SK-MEL-5 (cell line): Measurements from ENCODE around the gene FAM53B. TPM values are rescaled to one million over a fixed set of nuclear protein-coding genes. Genes with fewer than 3 reads are reported as not detected.
A peak's percentile ranks its signal among the peaks of the same experiment; 100 is the strongest.

Source experiments
- DNase-seq: peaks from one replicate; pipeline ENCODE4 v3.0.0-alpha.2; 2016; ENCODE audit warnings: low read depth, low spot score
- in situ Hi-C: cut with HindIII; loops from 2 replicates; pipeline ENCODE4 v1.10.0; 2016; ENCODE audit warnings: low sequenced_read_pairs, high pct_unique_total_duplicates, low pct_unique_long_range_greater_than_20kb
- total RNA-seq: library from RNA; depleted of rRNA; stranded (reverse); fragments of >200 nt; shearing (Covaris generic); gene quantifications from 2 replicates; pipeline ENCODE4 v1.2.3, GENCODE V29; 2014

Gene FAM53B
- total RNA-seq, 1 experiment from 2014 or later, result 68.2 TPM

DNA sequence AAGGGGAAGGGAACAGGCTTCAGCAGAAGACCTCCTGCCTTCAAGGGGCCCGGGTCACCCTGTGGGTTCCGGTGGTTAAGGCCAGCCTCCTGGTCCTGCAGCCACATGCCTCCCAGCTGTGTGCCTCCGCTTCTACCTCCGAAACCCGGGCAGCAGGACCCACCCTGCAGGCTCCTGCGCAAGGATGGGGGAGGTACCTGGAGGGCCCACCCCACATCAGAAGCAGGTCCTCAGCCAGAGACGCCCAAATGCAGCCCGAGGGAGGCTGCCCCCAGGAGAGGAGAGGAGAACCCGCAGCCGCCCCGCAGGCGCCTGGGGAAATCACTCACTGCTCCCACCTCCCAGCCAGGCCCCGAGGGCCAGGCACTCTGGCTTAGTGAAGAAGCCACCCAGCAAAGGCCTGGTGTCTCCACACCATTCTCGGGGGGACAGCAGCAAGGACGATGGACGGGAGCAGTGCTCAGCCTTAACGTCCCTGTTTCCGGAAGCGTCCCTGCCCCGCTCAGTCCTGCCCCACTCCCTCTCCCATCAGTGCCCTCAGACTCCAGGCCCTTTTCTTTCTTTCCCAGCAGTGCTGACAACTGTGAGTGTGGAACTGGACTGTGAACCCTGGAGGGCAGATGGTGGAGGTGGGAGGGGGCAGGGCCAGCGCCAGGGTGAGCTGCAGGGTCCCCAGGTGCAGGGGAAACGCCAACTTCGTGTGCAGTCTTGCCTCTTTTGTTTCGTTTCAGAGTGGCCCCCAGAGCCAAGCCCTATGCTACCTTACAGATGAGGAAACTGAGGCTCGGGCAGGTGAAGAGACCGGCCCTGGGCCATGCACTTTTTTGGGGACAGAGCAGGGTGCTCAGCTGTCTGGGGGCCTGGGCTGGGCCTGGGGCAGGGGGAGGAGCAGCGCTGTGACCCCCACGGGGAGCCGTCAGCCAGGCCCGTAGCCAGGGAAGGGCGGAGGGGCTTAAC is 138.0 kb downstream of the FAM53B start:
- in situ Hi-C loops, result no loop called here
- no peak for DNase-seq

DNA sequence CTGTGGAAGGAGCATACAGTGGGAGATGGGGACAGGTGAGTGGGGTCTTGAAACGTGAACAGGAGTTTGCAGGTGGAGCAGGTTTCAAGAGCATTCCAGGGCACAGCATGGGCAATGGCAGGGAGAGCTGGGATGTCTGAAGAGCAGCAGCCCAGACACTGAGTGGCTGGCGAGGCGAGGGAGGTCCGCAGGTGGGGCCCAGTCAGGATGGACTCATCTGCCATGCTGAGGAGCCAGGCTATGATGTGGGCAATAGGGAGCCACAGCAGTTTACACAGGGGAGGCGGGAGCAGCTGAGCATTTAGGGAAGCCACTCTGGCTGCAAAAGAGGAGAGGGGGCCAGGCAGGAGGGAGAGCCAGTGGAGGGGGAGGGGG is 138.7 kb downstream of the FAM53B start:
- no peak for DNase-seq
- in situ Hi-C loops, result no loop called here

DNA sequence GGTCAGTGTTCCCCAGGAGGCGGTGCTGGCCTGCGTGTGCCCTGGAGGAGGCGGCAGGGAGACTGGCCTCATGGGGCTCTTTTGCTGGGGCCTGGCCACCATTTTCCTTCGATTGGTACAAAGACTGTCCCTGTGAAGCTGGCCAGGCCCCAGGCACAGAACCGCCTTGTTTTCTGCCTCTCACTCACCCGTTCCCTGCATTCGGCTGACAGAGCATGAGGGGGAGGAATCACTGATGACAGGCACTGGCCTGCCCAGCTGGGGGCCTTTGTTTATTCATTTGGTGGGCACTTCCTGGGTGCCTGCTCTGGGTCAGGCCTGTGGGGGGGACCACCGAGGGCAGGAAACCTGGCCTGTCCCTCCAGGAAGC is 139.2 kb downstream of the FAM53B start:
- in situ Hi-C loops, result no loop called here

DNA sequence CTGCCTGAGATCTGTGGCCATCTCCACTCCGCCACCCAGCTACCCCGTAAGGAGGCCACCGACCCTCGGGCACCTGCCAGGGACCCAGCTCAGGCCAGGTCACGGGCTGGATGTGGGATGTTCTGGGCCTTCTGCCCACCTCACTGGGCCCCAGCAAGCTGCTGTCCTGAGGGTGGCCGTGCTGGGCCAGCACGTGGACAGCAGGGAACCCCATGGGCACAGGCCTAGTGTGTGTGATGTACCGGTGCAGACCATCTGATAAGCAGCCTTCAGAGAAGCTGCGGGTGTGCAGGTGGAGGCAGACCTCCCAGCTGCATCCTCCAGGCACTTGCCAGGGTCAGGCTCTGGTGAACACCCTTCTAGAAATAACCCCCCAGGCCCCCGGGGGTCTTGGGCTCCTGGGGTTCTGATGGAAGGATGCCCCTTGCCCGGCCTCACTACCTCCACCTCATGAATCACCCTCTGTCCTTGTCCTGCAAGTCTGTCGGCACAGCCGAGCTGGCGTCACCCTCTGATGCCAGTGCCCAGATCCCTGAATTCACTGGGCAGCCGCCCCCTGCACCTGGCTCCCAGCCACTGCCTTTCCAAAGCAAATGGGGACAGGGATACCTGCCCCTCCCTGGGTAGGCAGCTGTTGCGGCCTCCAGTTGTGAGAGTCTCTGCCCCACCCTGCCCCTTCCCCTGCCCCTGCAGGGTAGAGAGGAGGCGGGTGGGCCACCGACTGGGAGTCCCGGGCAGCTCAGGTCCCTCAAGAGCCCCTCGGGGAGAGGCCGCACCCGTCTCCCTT is 139.8 kb downstream of the FAM53B start:
- no peak for DNase-seq
- in situ Hi-C loops, result no loop called here

More for the DNA sequence above, 139.2 kb downstream of the FAM53B start:
- peak; percentile 51 for DNase-seq

DNA sequence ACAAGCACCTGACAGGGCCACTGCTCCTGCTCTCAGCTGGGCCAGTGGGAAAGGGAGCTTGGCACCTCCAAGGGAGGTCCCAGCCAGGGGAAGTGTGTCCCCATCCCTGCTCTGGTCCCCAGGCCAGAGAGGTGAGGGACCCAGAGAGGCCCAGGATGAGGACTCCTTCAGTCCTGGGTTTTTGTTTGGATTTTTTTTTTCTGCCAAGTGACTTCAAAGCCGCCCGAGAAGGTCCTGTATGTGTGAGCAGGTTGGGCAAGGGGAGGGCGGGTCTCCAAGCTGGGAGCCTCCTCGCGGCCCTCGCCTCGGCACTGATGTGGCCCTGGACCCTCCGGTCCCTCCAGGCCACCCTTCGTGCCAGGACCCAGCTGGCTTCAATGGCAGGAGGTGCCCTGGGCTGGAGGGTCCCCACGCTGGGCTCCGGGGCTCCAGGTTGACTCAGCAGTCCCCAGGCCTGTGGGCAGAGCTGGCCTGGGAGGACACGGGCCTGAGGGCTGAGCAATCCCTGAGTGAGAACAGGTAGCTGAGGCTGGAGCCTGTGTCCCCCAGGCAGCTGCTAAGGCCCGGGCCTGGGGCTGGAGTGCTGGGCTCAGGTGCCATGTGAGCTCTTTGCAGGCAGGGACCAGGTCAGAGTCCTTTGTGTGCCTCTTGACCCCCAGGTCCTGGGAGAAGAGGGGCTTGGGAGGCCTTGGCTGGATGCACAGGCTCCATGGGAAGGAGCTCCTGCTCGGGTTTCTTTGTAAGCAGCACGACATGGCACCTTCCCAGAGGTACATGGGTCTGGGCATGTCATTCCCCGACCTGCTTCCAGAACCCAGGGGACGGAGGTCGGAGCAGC is 140.6 kb downstream of the FAM53B start:
- in situ Hi-C loops, result no loop called here
- DNase-seq, result no peak

DNA sequence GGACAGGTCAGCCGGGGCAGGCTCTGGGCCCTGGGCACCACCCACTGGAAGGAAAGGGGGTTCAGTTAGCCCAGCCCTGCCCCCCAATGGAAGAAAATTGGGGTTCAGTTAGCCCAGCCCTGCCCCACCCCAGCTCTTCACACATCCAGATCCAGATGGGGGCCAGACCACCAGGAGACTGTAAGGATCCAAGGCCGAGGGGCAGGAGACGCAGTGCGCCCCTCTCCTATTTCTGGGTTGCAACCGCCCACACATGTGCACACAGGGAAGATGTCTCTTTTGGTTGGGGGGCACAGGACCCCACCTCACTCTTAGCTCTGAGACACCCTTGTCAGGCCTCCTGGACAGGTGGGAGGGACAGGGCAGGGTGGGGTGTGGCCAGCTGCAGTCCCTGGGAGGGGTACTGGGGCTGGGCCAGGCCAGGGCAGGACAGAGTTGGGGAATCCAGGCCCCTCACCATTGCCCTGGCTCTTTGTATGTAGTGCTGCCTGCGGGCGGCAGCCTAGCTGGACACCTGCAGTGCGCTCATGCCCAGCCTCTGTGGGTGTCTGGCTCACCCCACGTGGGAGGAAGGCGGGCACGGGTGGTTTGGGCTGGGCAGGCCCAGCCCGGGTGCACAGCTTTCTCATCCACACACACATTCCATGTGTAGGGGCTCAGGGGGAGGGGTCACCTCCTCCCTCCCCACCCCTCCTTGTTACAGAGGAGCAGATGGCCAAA is 141.4 kb downstream of the FAM53B start:
- in situ Hi-C loops, result no loop called here
- DNase-seq, result no peak

DNA sequence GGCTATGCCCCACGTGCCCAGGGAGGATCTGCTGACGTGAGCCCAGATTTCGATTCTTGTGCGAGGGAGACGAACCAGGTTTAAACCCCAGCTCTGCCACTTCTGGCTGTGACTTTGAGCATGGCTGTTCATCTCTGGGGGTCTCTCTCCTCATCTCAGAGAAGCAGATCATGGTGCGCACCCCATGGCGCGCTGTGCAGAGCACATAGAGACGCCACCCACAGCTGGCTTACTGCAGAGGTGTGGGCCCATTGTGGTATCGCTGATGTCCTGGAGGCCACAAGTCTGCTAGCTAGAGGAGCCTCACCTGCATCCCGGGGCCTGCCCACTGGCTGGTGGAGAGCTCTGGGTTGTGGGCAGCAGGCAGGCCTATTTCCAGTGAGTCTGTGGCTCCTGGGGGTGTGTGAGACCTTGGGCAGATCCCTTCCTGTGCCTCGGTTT is 142.0 kb downstream of the FAM53B start:
- no peak for DNase-seq
- in situ Hi-C loops, result no loop called here

DNA sequence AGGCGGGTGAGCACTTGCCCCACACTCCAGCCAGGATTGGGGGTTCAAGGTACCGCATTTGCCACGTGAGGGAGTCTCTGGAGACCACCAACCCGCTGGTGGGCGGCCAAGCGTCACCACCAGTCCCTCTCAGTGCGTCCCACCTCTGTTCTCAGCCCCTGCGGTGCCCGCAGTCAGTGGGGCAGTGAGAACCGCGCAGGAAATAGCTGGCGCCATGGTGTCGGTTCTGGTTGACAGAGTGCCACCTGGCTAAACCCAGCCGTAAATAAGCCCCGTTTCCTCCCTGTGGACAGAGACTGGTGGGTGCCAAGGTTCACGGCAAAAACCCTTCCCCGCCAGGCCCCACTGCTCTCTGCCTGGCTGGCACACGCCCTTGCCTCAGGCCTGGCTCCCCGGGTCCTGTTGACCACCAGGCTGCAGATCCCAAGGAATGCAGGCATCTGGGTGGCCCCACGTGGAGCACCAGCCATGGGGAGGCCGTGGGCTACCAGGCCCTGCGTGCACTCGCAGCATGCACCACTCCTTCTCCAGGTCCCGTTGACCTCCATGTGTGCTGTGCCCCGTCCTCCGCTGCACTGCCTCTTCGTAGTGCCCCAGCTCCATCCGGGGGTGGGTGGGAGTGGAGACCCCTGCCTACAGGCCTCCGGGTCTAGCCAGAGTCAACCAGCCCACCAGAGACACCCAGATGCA is 142.6 kb downstream of the FAM53B start:
- in situ Hi-C loops, result no loop called here
- no peak for DNase-seq

DNA sequence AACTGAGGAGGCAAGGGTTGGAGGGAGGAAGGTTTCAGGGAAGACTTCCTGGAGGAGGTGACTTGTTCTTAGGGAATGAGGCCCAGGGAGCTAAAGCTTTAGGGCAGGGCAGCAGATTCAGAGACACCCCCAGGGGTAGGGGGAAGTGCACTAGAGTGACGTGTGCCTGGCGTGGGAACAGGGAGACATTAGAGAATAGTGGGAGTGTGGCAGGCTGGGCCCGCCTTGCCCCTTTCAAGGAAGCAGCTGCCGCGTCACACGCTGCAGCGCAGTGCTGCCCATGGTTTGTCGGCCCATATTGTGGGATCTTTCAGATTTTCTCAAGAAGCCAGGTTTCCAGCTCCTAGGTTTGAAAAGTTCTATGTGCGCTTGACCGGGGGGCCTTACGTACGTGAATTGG is 143.2 kb downstream of the FAM53B start:
- in situ Hi-C loops, result no loop called here
- no peak for DNase-seq

DNA sequence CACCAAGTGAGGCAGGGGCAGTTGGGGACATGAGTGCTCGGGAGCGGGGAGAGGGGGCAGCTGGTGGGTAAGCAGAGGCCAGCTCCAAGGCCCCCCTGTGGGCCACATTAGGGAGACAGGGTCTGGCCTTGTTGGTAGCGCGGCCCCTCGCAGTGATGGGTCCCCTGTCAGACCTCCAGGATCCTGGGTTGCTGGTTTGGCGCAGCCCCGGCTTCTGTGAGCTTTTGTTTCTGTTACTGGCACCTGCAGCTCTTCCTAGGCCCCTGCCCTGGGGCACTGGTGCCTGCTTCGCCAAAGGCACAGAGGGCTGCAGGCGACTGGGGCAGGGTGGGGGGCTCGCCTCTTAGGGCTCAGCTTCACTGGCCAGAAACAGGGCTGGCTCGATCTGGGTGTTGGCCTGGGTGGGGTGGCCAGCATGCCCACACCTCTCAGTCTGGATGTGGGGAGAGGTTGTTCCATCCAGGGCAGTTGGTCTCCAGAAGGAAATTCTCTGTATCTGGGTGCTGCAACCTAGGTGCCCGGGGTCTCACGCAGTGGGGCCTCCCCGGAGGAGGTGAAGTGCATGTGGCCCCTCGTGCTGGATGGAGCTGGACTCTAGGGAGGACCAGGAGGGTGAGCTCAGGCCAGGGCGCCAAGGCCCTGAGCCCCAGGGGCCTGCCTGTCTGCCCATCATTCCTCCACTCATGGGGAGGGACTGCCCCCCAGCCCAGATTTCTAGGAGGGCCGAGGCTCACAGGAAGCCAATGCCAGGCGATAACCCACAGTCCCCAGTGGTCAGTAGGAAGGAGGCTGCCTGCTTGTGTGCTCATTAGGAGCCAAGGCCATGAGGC is 143.9 kb downstream of the FAM53B start:
- in situ Hi-C loops, result no loop called here
- DNase-seq, result no peak

DNA sequence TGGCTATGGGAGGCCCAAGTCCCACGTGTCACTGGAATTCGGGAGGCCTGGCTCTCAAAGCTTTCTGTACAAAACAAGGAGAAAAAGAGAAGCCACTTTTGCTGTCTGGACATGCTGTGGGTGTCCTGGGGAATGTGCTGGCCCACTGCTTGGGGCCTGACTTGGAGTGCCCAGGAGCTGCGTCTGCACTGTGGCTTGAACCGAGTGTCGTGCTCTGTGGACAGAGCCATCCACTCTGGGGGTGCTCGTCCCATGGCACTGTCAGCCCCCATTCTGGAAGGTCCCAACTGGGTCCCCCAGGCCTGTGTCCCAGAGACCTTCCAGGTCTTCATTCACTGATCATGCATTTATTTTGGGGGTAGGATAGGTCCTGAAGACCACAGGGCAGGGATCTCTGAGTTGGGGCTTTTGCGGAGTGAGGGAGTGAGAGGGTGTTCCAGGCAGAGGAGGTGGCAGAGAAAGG is 144.6 kb downstream of the FAM53B start:
- in situ Hi-C loops, result no loop called here

DNA sequence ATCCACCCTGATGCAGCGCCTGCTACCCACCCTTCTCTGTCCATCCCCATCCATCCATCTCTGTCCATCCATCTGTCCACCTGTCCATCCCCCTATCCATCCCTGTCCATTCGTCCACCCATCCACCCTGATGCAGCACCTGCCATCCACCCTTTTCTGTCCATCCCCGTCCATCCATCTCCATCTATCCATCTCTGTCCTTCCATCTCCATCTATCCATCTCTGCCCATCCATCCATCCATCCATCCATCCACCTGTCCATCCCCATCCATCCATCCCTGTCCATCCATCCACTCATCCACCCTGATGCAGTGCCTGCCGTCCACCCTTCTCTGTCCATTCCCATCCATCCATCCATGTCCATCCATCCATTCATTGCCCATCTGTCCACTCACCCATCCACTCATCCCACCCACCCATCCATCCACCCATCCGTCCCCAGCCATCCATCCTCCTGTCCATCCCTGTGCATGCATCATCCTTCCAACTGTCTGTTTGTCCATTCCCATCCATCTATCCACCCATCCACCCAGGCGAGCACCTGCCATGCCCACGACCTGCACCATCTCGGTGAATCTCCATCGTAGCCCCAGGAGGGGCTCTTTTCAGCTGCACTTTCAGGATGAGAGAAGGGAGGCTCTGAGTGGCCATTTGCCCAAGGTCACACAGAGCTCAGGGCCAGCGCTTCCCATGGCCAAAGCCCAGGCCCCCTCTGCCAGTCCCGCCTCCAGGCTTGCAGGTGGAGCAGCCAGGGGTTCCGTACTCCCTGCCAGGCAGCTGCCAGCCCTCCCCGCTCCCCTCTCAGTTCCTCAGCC is 145.2 kb downstream of the FAM53B start:
- in situ Hi-C loops, result no loop called here
- no peak for DNase-seq

More for the DNA sequence above, 144.6 kb downstream of the FAM53B start:
- DNase-seq, result no peak

DNA sequence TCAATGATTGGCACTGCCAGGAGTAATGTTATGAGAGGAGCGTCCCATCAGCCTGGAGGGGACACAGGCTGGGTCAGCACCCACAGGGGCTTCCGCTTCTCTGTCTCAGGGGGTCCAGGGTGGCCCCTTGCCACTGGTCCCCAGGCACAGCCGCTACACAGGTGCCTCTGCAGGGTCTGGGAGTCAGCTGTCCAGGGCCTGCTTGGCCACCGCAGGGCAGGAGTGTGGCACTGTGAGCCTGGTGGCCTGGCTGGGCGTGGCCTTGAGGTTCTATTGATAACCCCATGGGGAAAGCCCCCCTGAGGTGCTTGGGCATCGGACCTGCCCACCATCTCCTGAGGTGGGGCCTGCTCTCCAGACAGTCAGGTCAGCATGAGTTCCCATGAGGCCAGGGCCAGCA is 146.0 kb downstream of the FAM53B start:
- in situ Hi-C loops, result no loop called here
- no peak for DNase-seq

DNA sequence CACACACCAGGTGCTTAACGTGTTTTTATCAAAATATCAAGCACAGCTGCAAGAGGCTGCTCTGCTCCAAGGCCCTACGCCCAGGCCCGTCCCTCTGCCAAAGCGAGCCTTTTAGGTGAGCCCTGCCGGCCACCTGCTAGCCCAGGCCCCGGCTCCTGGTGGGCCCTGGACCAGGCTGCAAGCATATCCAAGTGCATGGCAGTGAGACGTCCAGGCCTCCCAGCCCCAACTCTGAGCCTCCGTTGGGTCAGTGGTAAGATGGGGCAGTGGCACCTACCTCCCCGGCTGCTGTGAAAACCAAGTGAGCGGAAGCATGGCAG is 146.4 kb downstream of the FAM53B start:
- in situ Hi-C loops, result no loop called here
- no peak for DNase-seq
